Right ventricle myocardium inferior (tissue), 1 donor: ENCODE results near the gene E2F1. TPM values are rescaled to one million over a fixed set of nuclear protein-coding genes. Genes with fewer than 3 reads are reported as not detected.

Experiments used
- ATAC-seq: fragments of 200-7000 bp; cut with Tn5 transposase; one replicate; pipeline ENCODE4 v1.9.1; 2020; ENCODE audit warnings: mild to moderate bottlenecking, moderate library complexity
- DNase-seq: peaks from one replicate; pipeline ENCODE4 v3.0.0; 2021; ENCODE audit errors: missing footprints
- intact Hi-C: fragments of 100-400 bp; cut with DNase I; formaldehyde crosslinking; loops from one replicate; pipeline ENCODE4 v1.11.0; 2022
- long read RNA-seq: library from polyadenylated mRNA; unstranded; transcript quantifications from one replicate; pipeline ENCODE4 v2.0.0, GENCODE V29; 2021
- total RNA-seq: library from RNA; stranded (reverse); fragmentation: NEBNext Ultra II Directional; extraction: Animal tissue kit (Norgen Biotek cat#: 25700); gene quantifications from one replicate; pipeline ENCODE4 v1.2.1, GENCODE V29; 2021
- donor health status: DM: no; HTN: yes; CAD: no; lungs with severe emphysema.

The E2F1 gene
- 2.3 TPM for total RNA-seq
- long read RNA-seq = 0 reads

DNA sequence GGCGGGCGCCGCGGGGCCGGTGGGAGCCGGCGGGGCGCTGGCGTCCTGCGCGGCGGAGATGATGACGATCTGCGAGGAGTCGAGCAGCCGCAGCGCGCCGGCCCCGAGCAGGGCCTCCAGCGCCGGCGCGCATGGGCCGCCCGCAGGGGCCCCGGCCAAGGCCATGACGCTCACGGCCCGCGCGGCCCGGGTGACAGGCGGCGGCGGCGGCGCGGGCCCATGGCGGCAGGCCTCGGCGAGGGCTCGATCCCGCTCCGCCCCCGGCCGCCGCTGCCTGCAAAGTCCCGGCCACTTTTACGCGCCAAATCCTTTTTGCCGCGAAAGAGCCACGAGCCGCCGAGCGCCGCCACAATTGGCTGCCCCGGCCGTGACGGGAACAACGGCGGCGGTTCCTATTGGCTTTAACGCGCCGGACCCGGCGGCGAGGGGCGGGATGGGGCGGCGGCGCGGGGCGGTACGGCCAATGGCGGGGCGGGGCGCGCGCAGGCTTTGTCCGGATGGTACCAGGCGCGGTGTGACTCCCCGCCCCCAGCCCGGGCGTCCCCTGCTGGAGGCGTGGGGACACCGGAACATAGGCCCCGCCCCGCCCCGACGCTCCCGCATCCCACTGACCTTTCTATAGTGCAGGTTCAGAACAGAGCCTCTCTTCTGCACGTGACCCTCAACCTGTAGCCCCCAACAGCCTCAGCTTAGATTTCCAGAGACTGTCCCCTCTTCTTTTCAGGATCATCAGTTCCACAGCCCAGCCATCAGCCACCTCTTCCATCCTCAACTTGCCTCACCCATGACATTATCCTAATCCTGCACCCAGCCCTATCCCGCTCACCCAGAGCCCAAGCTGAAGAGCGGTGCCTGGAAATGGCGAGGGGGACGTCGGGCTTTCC, at the start of gene E2F1:
TSS of gene E2F1 (minus strand) at position 286 of the 884 bp plus-strand sequence. CDS start at position 165, 121 bp downstream.
- peak; percentile 99 for DNase-seq
- intact Hi-C loops = no loop called here
- peak; percentile 99 for ATAC-seq

GRCh38 chr20:33733654-33734576, 47.7 kb upstream of the E2F1 start:
- intact Hi-C loops = loop anchor here (5.0 to 10.0 kb wide), 3 partner anchors 78 to 279 kb away; partner anchors contain the start of gene CHMP4B
- ATAC-seq (no peak), DNase-seq (peak; percentile 69)

DNA sequence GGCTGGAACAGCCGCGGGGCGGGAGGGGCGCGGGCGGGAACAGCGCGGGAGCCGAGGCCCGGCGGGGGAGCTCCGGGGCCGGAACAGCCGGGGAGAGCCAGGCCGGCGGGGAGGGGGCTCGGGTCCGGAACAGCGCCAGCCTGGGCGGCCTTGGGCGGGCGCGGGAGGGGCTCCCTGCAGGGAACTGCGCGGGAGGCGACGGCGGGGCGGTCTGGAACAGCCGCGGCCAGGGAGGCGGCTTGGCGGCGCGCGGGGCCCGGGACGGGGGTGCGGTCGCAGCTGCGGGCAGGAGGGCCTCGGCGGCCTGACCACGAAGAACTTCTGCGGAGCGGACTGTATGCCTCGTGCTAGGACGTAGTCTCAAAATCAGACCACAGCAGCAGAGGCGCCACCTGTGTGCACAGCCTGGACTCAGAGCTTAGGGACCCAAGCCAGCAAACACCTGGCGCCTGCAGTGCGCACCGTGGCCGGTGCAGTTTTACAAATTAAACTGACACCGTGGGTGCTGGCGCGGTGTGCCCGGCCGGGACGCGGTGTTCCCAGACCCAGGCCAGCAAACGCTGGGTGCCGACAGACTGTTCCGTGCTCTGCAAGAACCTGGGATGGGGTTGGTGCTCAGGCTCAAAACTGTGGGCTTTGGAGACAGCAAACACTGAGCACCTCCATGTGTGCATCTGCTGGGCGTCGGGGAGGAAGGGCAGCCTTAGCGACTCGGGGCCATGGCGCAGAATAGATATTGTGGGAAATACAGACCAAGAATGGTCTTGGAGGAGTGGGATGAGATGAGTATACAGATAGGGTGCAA, 46.2 kb upstream of the E2F1 start:
- intact Hi-C loops = loop anchor here (5.0 to 10.0 kb wide), 3 partner anchors 80 to 278 kb away; partner anchors contain the start of gene CHMP4B
- ATAC-seq = peak; percentile 85
- DNase-seq = peak; percentile 93

DNA sequence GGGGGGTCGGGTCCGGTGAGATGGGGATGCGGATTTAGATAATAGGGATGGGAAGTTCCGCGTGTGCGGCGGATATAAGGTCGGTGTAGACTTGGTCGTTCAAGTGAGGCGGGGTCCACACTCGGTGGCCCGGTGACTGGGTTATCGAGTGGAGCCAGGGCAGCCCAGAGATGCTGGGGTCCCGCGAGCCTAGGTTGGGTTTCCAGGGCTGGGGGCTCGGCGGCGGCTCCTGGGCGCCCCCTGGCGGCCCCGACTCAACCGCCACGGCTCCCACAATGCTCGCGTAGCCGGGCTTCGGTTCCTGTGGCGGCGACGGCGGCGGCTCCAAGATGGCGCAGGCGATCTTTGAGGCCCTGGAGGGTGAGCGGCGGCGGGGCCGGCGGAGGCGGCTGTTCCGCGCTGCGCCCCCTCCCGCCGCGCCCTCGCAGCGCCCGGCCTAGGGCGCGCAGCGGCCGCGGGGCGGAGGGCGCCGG, 45.5 kb upstream of the E2F1 start, which contains the start of gene ZNF341:
TSS of gene ZNF341 (plus strand) at position 304 of the 473 bp plus-strand sequence. CDS start at position 330, 26 bp downstream.
- ATAC-seq = peak; percentile 91
- DNase-seq = peak; percentile 95
- intact Hi-C loops = loop anchor here (5.0 to 10.0 kb wide), 3 partner anchors 81 to 277 kb away; partner anchors contain the start of gene CHMP4B

GRCh38 chr20:33730946-33731692, 44.9 kb upstream of the E2F1 start:
- ATAC-seq (no peak), DNase-seq (no peak)
- intact Hi-C loops = loop anchor here (5.0 to 10.0 kb wide), 3 partner anchors 81 to 276 kb away; partner anchors contain the start of gene CHMP4B

GRCh38 chr20:33729101-33729500, 42.9 kb upstream of the E2F1 start:
- no peak for DNase-seq
- intact Hi-C loops = no loop called here
- no peak for ATAC-seq

- DNase-seq (no peak), ATAC-seq (no peak)
- intact Hi-C loops = no loop called here
These were observed 42.3 kb upstream of the E2F1 start for GRCh38 chr20:33728463-33728862.

DNA sequence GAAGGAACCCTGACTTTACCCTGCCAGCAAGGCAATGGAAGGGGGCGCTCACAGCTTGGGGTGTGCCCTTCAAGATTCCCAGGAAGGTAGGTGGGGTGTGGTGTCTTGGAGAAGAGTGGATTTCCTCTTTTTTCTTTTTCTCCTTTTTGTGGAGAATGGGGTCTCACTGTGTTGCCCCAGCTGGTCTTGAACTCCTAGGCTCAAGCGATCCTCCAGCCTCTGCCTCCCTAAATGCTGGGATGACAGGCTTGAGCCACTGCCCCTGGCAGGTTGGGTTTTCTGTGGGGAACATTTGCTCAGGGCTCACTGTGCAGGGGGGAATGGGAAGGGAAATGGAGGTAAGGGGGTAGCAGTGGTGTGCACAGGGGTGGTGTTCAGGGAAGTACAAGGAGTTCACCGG, 41.6 kb upstream of the E2F1 start:
- intact Hi-C loops = no loop called here
- DNase-seq (no peak), ATAC-seq (no peak)

DNA sequence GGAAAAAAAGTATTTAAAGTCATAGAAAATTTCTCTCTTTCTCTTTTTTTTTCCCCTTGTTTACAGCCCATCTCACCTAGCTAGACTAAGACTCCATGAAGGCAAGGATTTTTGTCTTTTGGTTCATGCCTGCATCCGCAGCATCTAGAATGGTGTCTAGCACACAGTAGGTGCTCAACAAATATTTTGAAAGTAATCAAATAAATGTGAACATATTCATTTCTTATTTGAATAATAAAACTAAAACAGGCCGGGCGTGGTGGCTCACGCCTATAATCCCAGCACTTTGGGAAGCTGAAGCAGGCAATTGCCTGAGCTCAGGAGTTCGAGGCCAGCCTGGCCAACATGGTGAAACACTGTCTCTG, 40.9 kb upstream of the E2F1 start:
- DNase-seq (no peak), ATAC-seq (no peak)
- intact Hi-C loops = no loop called here

GRCh38 chr20:33725607-33726264, 39.6 kb upstream of the E2F1 start:
- ATAC-seq (no peak), DNase-seq (no peak)
- intact Hi-C loops = no loop called here

GRCh38 chr20:33724439-33725094, 38.4 kb upstream of the E2F1 start:
- intact Hi-C loops = loop anchor here (5.0 kb wide), 1 partner anchor 52 kb away; the partner anchor contains the start of gene NECAB3
- no peak for DNase-seq
- ATAC-seq = no peak

GRCh38 chr20:33721391-33722140, 35.4 kb upstream of the E2F1 start:
- DNase-seq = no peak
- intact Hi-C loops = loop anchor here (5.0 kb wide), 1 partner anchor 49 kb away; the partner anchor contains the start of gene NECAB3
- no peak for ATAC-seq

- intact Hi-C loops = loop anchor here (5.0 kb wide), 1 partner anchor 48 kb away; the partner anchor contains the start of gene NECAB3
- peak; percentile 99 for ATAC-seq
- DNase-seq = peak; percentile 93
These were observed 34.0 kb upstream of the E2F1 start, which contains the start of gene PXMP4 for GRCh38 chr20:33719989-33720709. Gene PXMP4, minus strand, starts transcription at chr20:33720310. Its CDS starts 103 bp downstream, at chr20:33720207.

DNA sequence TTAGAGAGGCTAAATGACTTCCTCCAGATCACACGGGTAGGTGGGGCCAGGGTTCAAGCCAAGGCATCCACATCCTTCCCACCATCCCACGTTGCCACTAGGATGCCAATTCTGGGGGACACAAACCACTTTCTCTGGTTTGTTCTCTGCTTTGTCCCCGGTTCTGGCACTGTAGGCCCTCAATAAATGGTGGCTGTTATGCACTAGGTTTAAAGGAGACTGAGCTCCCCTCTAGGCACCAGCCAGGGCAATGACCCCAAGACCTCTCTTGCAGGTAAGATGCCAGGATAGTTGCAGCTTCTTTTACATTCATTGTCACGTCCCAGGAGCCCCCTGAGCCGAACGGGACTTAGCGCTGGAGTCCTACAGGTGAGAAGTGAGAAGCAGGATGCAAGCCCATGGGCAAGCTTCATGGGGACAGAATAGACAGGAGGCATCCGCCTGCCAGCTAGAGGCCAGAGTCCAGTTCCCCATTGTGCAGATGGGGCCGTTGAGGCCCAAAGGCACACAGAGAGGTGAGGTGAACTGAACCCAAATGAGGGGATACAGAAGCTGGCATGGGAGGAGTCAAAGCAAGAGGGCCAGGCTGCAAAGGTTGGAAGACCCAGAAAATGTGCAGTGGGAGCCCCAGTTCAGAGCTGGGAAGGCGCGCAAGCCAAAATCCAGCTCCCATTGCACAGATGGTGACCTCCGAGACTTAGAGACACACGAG, 33.2 kb upstream of the E2F1 start:
- ATAC-seq (no peak), DNase-seq (no peak)
- intact Hi-C loops = no loop called here
